ENCODE results near the gene STARD13. TPM values are rescaled to one million over a fixed set of nuclear protein-coding genes. Genes with fewer than 3 reads are reported as not detected.

Gene STARD13
- total RNA-seq, 1 experiment from 2014 or later: 9.1 TPM

DNA sequence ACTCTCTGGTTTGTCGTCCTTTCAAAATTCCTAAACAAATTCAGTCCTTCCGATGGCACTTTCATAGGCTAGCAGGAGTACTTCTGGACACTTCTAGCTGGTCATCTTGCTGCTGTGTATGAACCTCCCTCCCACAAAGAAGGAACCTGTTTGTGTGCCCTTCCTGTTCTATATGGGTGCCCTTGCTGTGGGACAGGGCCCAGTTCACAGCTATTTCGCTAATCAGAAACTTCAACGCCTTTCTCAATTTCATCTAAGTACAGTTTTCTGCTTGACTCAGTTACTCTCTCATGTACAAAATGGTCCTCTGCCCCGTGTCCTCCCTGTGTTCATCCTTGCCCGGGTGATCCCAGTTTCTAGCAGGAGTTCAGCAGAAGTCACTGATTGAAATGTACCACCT, 96.1 kb downstream of the STARD13 start:
- no peaks in the 10 kb centered on the region for H3K36me3 ChIP-seq (ENCODE audit: control insufficient read depth, insufficient read depth, low read length)
- DNase-seq: no peak
- no peak overlapping the region for H3K27ac Mint-ChIP-seq (ENCODE audit: unreplicated experiment)
- H3K4me1 ChIP-seq: peaks cover 9% of the 10 kb centered on the region; the same call in 1 of the 2 replicates
- H3K9me3 Mint-ChIP-seq (ENCODE audit: unreplicated experiment): no peaks in the 10 kb centered on the region
- H3K27me3 Mint-ChIP-seq (ENCODE audit: insufficient read depth, unreplicated experiment): no peaks in the 10 kb centered on the region
- no peak overlapping the region for H3K4me3 ChIP-seq (ENCODE audit: low read depth, low read length)
- H3K4me1 Mint-ChIP-seq (ENCODE audit: low read depth, unreplicated experiment): no peaks in the 10 kb centered on the region
- no peak overlapping the region for H3K4me3 Mint-ChIP-seq (ENCODE audit: unreplicated experiment)
- no peaks in the 10 kb centered on the region for H3K9me3 ChIP-seq
- no peaks in the 10 kb centered on the region for H3K27me3 ChIP-seq (replicated peaks; ENCODE audit: control insufficient read depth, insufficient read depth, low read length)
- intact Hi-C loops (cut with micrococcal nuclease; ENCODE audit: unreplicated experiment): no loop called here
- TF ChIP-seq, protein P1, sequence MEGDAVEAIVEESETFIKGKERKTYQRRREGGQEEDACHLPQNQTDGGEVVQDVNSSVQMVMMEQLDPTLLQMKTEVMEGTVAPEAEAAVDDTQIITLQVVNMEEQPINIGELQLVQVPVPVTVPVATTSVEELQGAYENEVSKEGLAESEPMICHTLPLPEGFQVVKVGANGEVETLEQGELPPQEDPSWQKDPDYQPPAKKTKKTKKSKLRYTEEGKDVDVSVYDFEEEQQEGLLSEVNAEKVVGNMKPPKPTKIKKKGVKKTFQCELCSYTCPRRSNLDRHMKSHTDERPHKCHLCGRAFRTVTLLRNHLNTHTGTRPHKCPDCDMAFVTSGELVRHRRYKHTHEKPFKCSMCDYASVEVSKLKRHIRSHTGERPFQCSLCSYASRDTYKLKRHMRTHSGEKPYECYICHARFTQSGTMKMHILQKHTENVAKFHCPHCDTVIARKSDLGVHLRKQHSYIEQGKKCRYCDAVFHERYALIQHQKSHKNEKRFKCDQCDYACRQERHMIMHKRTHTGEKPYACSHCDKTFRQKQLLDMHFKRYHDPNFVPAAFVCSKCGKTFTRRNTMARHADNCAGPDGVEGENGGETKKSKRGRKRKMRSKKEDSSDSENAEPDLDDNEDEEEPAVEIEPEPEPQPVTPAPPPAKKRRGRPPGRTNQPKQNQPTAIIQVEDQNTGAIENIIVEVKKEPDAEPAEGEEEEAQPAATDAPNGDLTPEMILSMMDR (IDR thresholded peaks at IDR 0.05; ENCODE audit: insufficient read depth in 1 of 2, low read depth in 1 of 2, low read length in 1 of 2, severe bottlenecking in 1 of 2, unreplicated experiment in 1 of 2): no peak
- no TSS peak for BruUV-seq (replicated peaks)
- CTCF ChIA-PET: no interaction called here
- POLR2A ChIA-PET: no interaction called here
- H3K36me3 Mint-ChIP-seq (ENCODE audit: insufficient read depth, unreplicated experiment): no peaks in the 10 kb centered on the region

DNA sequence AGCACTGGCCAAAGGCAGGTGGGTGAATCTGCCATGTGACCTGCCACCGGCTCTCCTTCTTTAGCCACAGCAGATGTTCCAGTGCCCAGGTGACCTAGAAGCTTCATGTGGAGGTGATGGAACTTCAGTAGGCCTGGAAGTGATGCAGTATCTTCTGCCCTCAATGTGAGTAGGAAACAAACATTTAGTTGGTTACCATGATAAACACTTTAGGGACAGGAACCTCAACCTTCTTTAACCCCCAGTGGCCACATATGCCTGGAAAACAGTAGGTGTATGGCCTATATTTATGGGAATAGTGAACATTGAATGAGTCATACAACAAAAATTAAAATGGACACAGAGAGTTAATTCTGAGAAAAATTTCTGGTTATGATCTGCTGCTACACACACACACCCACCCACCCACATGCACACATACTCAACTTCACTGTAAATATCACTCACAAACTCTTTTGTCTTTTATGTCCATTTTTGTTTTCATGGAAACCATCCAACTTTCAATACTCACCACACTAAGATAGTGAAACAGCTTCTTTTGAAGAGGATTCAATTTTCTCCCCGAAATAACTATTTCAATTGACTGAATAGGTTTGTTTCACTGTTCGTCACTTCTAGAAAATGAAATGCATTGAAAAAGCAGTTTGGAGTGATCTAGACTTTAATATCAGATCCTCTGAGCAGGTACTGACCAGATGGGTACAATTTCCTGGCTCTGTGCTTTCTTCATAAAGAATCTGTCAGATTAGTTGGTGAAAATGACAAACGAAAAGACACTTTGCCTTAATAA, 97.3 kb downstream of the STARD13 start:
- ChIA-PET CTCF (no interaction called here), POLR2A (no interaction called here)
- Mint-ChIP-seq H3K27me3 (ENCODE audit: insufficient read depth, unreplicated experiment) (no peaks in the 10 kb centered on the region), H3K36me3 (ENCODE audit: insufficient read depth, unreplicated experiment) (no peaks in the 10 kb centered on the region), H3K4me3 (ENCODE audit: unreplicated experiment) (no peak overlapping the region), H3K9me3 (ENCODE audit: unreplicated experiment) (no peaks in the 10 kb centered on the region), H3K4me1 (ENCODE audit: low read depth, unreplicated experiment) (no peaks in the 10 kb centered on the region), H3K27ac (ENCODE audit: unreplicated experiment) (no peak overlapping the region)
- TF ChIP-seq, protein P1 (IDR thresholded peaks at IDR 0.05; ENCODE audit: insufficient read depth in 1 of 2, low read depth in 1 of 2, low read length in 1 of 2, severe bottlenecking in 1 of 2, unreplicated experiment in 1 of 2): no peak
- Histone ChIP-seq H3K27me3 (replicated peaks; ENCODE audit: control insufficient read depth, insufficient read depth, low read length) (no peaks in the 10 kb centered on the region), H3K9me3 (no peaks in the 10 kb centered on the region), H3K36me3 (ENCODE audit: control insufficient read depth, insufficient read depth, low read length) (no peaks in the 10 kb centered on the region), H3K4me1 (peaks cover 9% of the 10 kb centered on the region; the same call in 1 of the 2 replicates), H3K4me3 (ENCODE audit: low read depth, low read length) (no peak overlapping the region)
- DNase-seq: no peak
- intact Hi-C loops (cut with micrococcal nuclease; ENCODE audit: unreplicated experiment): no loop called here
- no TSS peak for BruUV-seq (replicated peaks)

DNA sequence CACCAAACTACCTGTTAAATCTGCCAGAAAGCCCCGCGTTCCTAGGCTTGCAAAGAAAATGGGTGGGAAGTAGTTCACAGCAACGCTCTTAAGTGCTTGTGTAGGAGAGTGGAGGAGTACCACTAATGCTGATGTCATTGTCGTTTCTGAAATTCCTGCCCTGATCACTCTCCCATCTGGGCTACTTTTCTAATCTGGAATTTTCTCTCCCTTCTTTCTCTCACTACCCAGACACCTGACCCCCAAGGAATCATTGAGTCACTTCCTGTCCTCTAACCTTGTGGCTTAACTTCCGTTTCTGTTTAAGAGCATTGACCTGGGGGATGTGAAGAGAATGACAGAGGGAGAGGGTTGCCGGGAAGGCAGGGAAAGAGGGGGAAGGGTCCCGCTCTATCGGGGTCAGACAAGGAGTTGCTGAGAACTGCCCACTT, 98.7 kb downstream of the STARD13 start:
- no peak for DNase-seq
- no peaks in the 10 kb centered on the region for H3K36me3 ChIP-seq (ENCODE audit: control insufficient read depth, insufficient read depth, low read length)
- POLR2A ChIA-PET: no interaction called here
- H3K36me3 Mint-ChIP-seq (ENCODE audit: insufficient read depth, unreplicated experiment): no peaks in the 10 kb centered on the region
- H3K9me3 Mint-ChIP-seq (ENCODE audit: unreplicated experiment): no peaks in the 10 kb centered on the region
- no TSS peak for BruUV-seq (replicated peaks)
- intact Hi-C loops (cut with micrococcal nuclease; ENCODE audit: unreplicated experiment): no loop called here
- CTCF ChIA-PET: no interaction called here
- no peak overlapping the region for H3K4me3 ChIP-seq (ENCODE audit: low read depth, low read length)
- H3K27ac Mint-ChIP-seq (ENCODE audit: unreplicated experiment): no peak overlapping the region
- TF ChIP-seq, protein P1 (IDR thresholded peaks at IDR 0.05; ENCODE audit: insufficient read depth in 1 of 2, low read depth in 1 of 2, low read length in 1 of 2, severe bottlenecking in 1 of 2, unreplicated experiment in 1 of 2): no peak
- no peaks in the 10 kb centered on the region for H3K27me3 Mint-ChIP-seq (ENCODE audit: insufficient read depth, unreplicated experiment)
- H3K9me3 ChIP-seq: no peaks in the 10 kb centered on the region
- H3K27me3 ChIP-seq (replicated peaks; ENCODE audit: control insufficient read depth, insufficient read depth, low read length): no peaks in the 10 kb centered on the region
- no peaks in the 10 kb centered on the region for H3K4me1 Mint-ChIP-seq (ENCODE audit: low read depth, unreplicated experiment)
- no peak overlapping the region for H3K4me3 Mint-ChIP-seq (ENCODE audit: unreplicated experiment)
- peaks cover 9% of the 10 kb centered on the region; the same call in 1 of the 2 replicates for H3K4me1 ChIP-seq

Data from Caco-2 (cell line).